H9 (cell line): ENCODE data around the gene FAM120A. TPM values are rescaled to one million over a fixed set of nuclear protein-coding genes. Genes with fewer than 3 reads are reported as not detected.

Experiments
- DNase-seq: peaks from one replicate; pipeline ENCODE4 v3.0.0-alpha.2; 2017
- H2AFZ ChIP-seq: one replicate; pipeline ENCODE4 v1.6.1; 2013; ENCODE audit warnings: mild to moderate bottlenecking, low read length, control low read depth, moderate library complexity
- H2AK5ac ChIP-seq: 2 replicates; pipeline ENCODE4 v1.6.1; 2013; ENCODE audit warnings: low read length, control low read depth, mixed read lengths; ENCODE audit not compliant: insufficient read length
- H2BK120ac ChIP-seq: one replicate; pipeline ENCODE4 v1.6.1; 2013; ENCODE audit warnings: low read depth, mild to moderate bottlenecking, low read length, control low read depth, inconsistent platforms; ENCODE audit not compliant: poor library complexity, severe bottlenecking
- H2BK12ac ChIP-seq: 2 replicates; pipeline ENCODE4 v1.6.1; 2013; ENCODE audit warnings: low read length, control low read depth, mixed read lengths, low read depth; ENCODE audit not compliant: insufficient read length
- H2BK15ac ChIP-seq: 2 replicates; pipeline ENCODE4 v1.6.1; 2013; ENCODE audit warnings: low read depth, low read length, control low read depth
- H2BK20ac ChIP-seq: one replicate; pipeline ENCODE4 v1.6.1; 2013; ENCODE audit warnings: low read depth, mild to moderate bottlenecking, low read length, control low read depth, inconsistent platforms; ENCODE audit not compliant: poor library complexity, severe bottlenecking
- H2BK5ac ChIP-seq: 2 replicates; pipeline ENCODE4 v1.6.1; 2013; ENCODE audit warnings: low read length, control low read depth, mixed read lengths; ENCODE audit not compliant: insufficient read length
- H3K14ac ChIP-seq: 2 replicates; pipeline ENCODE4 v1.6.1; 2013; ENCODE audit warnings: low read length, control low read depth; ENCODE audit not compliant: insufficient read depth
- H3K18ac ChIP-seq: 2 replicates; pipeline ENCODE4 v1.6.1; 2013; ENCODE audit warnings: low read depth, mild to moderate bottlenecking, mixed read lengths, low read length, control low read depth; ENCODE audit not compliant: insufficient read length
- H3K23ac ChIP-seq: 2 replicates; pipeline ENCODE4 v1.6.1; 2013; ENCODE audit warnings: low read length, control low read depth, mixed read lengths, low read depth; ENCODE audit not compliant: insufficient read length
- H3K23me2 ChIP-seq: 2 replicates; pipeline ENCODE4 v1.6.1; 2013; ENCODE audit warnings: low read depth, mild to moderate bottlenecking, mixed read lengths, low read length, control low read depth; ENCODE audit not compliant: insufficient read length, poor library complexity, severe bottlenecking
- H3K27ac ChIP-seq: 2 replicates; pipeline ENCODE4 v1.5.1; 2013; ENCODE audit warnings: low read length, control low read depth, mixed read lengths, low read depth; ENCODE audit not compliant: insufficient read length
- H3K27me3 ChIP-seq: 2 replicates; pipeline ENCODE4 v1.6.1; 2013; ENCODE audit warnings: low read length, control low read depth, inconsistent platforms; ENCODE audit not compliant: insufficient read depth
- H3K4ac ChIP-seq: 2 replicates; pipeline ENCODE4 v1.6.1; 2013; ENCODE audit warnings: low read depth, mild to moderate bottlenecking, control low read depth, inconsistent platforms, low read length, moderate library complexity
- H3K4me1 ChIP-seq: 2 replicates; pipeline ENCODE4 v1.6.1; 2013; ENCODE audit warnings: low read length, control low read depth, inconsistent platforms; ENCODE audit not compliant: insufficient read depth
- H3K4me2 ChIP-seq: 2 replicates; pipeline ENCODE4 v1.6.1; 2013; ENCODE audit warnings: low read length, control low read depth, mixed read lengths; ENCODE audit not compliant: insufficient read length, insufficient read depth
- H3K56ac ChIP-seq: 2 replicates; pipeline ENCODE4 v1.6.1; 2013; ENCODE audit warnings: low read depth, mild to moderate bottlenecking, mixed read lengths, low read length, control low read depth; ENCODE audit not compliant: insufficient read length
- H3K79me1 ChIP-seq: 2 replicates; pipeline ENCODE4 v1.6.1; 2013; ENCODE audit warnings: low read depth, mild to moderate bottlenecking, moderate library complexity, low read length, control low read depth, inconsistent platforms; ENCODE audit not compliant: insufficient read depth, poor library complexity, severe bottlenecking
- H3K79me2 ChIP-seq: 2 replicates; pipeline ENCODE4 v1.6.1; 2013; ENCODE audit warnings: low read length, control low read depth, inconsistent platforms; ENCODE audit not compliant: insufficient read depth
- H3K9ac ChIP-seq: 2 replicates; pipeline ENCODE4 v1.6.1; 2013; ENCODE audit warnings: low read length, control low read depth, mixed read lengths; ENCODE audit not compliant: insufficient read length; ENCODE audit errors: extremely low read depth
- H3K9me3 ChIP-seq: one replicate; pipeline ENCODE4 v1.6.1; 2013; ENCODE audit warnings: low read depth, low read length, inconsistent platforms; ENCODE audit not compliant: control insufficient read depth
- H3T11ph ChIP-seq: one replicate; pipeline ENCODE4 v1.6.1; 2013; ENCODE audit warnings: mild to moderate bottlenecking, low read length, control low read depth, inconsistent platforms
- H4K20me1 ChIP-seq: one replicate; pipeline ENCODE4 v1.6.1; 2013; ENCODE audit not compliant: control insufficient read depth, insufficient read length, insufficient read depth
- H4K5ac ChIP-seq: 2 replicates; pipeline ENCODE4 v1.6.1; 2013; ENCODE audit warnings: low read depth, mild to moderate bottlenecking, mixed read lengths, low read length, control low read depth; ENCODE audit not compliant: insufficient read length
- H4K8ac ChIP-seq: replicated peaks from 2 replicates; pipeline ENCODE4 v1.6.1; 2013; ENCODE audit warnings: low read length, control low read depth, mixed read lengths, low read depth; ENCODE audit not compliant: insufficient read length
- H4K91ac ChIP-seq: 2 replicates; pipeline ENCODE4 v1.6.1; 2013; ENCODE audit warnings: low read depth, mild to moderate bottlenecking, moderate library complexity, mixed read lengths, low read length, control low read depth; ENCODE audit not compliant: insufficient read length
- H3K27ac Mint-ChIP-seq, 3 experiments: 2 replicates in 2 of 3; 3 replicates in 1 of 3; pipeline ENCODE4 v1.8.0; 2020 to 2021; ENCODE audit warnings: mixed read lengths in 3 of 3, mild to moderate bottlenecking in 1 of 3, moderate library complexity in 1 of 3
- H3K27me3 Mint-ChIP-seq: 2 replicates; pipeline ENCODE4 v1.8.0; 2021; ENCODE audit warnings: low read depth, mild to moderate bottlenecking, moderate library complexity, mixed read lengths
- H3K36me3 Mint-ChIP-seq, 3 experiments: 2 replicates in 2 of 3; 3 replicates in 1 of 3; pipeline ENCODE4 v1.8.0; 2020 to 2021; ENCODE audit warnings: low read depth in 3 of 3, mixed read lengths in 3 of 3; ENCODE audit not compliant: insufficient read depth in 1 of 3
- H3K4me1 Mint-ChIP-seq, 2 experiments: 2 replicates each; pipeline ENCODE4 v1.8.0; 2020; ENCODE audit warnings: mixed read lengths in 2 of 2
- H3K4me3 Mint-ChIP-seq, 2 experiments: 2 replicates in 1 of 2; 3 replicates in 1 of 2; pipeline ENCODE4 v1.8.0; 2020 to 2021; ENCODE audit warnings: mild to moderate bottlenecking in 2 of 2, mixed read lengths in 2 of 2, moderate library complexity in 1 of 2
- H3K9me3 Mint-ChIP-seq, 2 experiments: 2 replicates in 1 of 2; 3 replicates in 1 of 2; pipeline ENCODE4 v1.8.0; 2020; ENCODE audit warnings: mild to moderate bottlenecking in 2 of 2, mixed read lengths in 2 of 2, moderate library complexity in 1 of 2
- CTCF ChIP-seq: fragments of 200-600 bp; sonication (generic); conservative IDR thresholded peaks from 3 replicates; pipeline ENCODE4 v1.8.0; 2021; ENCODE audit warnings: antibody characterized with exemption, mild to moderate bottlenecking
- WGBS: extraction: QIAGEN DNeasy Blood & Tissue Kit; methylation state at CpG from one replicate; pipeline ENCODE4 v1.1.7; 2013; ENCODE audit warnings: missing lambda C conversion rate, low lambda C conversion rate, mixed read lengths; ENCODE audit not compliant: insufficient read length; ENCODE audit errors: extremely low coverage; 5-methylcytosine and 5-hydroxymethylcytosine counted together
- total RNA-seq: library from RNA; stranded (reverse); gene quantifications from 2 replicates; pipeline ENCODE4 v1.2.1, GENCODE V29; 2021

Gene FAM120A
- total RNA-seq, 1 experiment from 2014 or later, result 57.7 TPM

- Histone ChIP-seq H4K8ac (no peak overlapping the region), H3K9ac (no peak overlapping the region), H3T11ph (no peak overlapping the region), H3K56ac (no peak overlapping the region), H4K91ac (no peak overlapping the region), H2BK120ac (no peak overlapping the region), H4K5ac (no peak overlapping the region), H3K4ac (no peak overlapping the region), H2BK12ac (no peak overlapping the region), H2AFZ (no peak overlapping the region), H3K4me1 (no peaks in the 10 kb centered on the region), H3K27ac (no peak overlapping the region), H2BK20ac (no peak overlapping the region), H3K18ac (no peak overlapping the region), H3K27me3 (no peaks in the 10 kb centered on the region), H2AK5ac (no peak overlapping the region), H3K79me1 (peaks cover 2% of the 10 kb centered on the region), H3K4me2 (no peak overlapping the region), H2BK15ac (no peak overlapping the region), H3K9me3 (no peaks in the 10 kb centered on the region), H3K79me2 (no peaks in the 10 kb centered on the region), H3K14ac (no peak overlapping the region), H3K23ac (no peak overlapping the region), H2BK5ac (no peak overlapping the region), H4K20me1 (no peaks in the 10 kb centered on the region), H3K23me2 (no peaks in the 10 kb centered on the region)
- Mint-ChIP-seq H3K27ac (peak overlapping the region in 2 of 3 experiments; percentile 28 to 75; a peak in 3 of 7 replicates), H3K4me1 (no peaks in the 10 kb centered on the region), H3K9me3 (no peaks in the 10 kb centered on the region), H3K4me3 (no peak overlapping the region), H3K36me3 (peaks cover 27 to 77% (median 48%) of the 10 kb centered on the region in 3 experiments), H3K27me3 (no peaks in the 10 kb centered on the region)
- no peak for TF ChIP-seq CTCF
- no peak for DNase-seq
- no CpG with 5 or more reads among the region's 4 CpGs for WGBS
Observed at GRCh38 chr9:93500571-93501298, 49.2 kb downstream of the FAM120A start.
